Fibroblast of skin of left quadriceps (primary cell): ENCODE data around the gene CARMIL1.

ENCODE experiments used
- DNase-seq, 2 experiments: peaks; one replicate each; pipeline ENCODE4 v3.0.0-alpha.2; 2013; ENCODE audit warnings: low read depth in 2 of 2

The CARMIL1 gene

GRCh38 chr6:25278914-25279747, at the start of gene CARMIL1:
Gene CARMIL1, plus strand, starts transcription at chr6:25279374. Its CDS starts 422 bp downstream, at chr6:25279796.
- DNase-seq, result peak; percentile 42 to 54

DNA sequence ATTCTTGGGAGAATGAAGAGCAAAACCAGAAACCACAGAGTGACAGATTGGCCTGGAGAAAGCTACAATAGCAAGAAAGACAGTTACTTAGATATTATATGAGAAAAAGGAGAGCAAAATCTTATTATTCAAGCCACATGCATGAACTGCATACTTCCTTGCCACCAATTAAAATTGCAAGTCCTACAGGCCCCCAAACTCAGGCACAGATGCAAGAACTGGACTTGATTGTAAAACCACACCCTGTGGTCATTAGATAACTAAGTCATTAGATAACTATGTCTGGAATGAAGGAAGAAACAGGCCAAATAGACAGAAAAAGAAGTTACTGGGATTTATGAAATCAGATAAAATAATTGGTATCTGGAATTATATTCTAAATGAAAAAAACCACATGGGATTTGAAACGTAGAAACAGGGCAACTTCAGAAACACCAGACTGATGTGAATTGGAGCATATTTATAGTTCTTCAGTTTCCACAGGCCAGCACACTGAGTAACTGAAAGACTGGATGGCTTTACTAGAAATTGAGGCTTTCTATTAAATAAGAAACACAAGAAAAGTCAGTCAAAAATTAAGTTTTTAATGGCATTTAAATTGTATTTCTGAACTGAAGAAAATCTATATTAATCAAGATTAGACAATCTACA, 49.4 kb upstream of the CARMIL1 start:
- DNase-seq, result peak; percentile 85 to 87

DNA sequence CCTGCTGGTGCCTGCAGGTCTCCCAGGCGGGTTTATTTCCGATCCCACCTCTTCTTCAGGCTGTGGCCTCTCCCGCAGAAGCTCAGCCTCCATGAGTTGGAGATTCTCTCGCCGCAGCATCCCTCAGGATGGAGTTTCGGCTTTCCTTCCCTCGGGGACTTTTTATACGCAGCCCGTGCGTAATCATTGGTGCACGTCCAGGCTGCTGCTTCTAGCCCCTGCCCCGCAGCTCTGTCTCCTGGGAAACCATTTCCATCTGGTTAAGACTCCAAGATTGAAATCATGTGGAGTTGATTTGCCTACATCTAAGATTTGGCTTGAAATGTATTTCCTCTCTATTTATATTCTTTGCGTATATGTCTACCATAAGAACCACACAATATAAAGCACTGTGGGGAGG, 46.7 kb upstream of the CARMIL1 start:
- peak; percentile 94 for DNase-seq

DNA sequence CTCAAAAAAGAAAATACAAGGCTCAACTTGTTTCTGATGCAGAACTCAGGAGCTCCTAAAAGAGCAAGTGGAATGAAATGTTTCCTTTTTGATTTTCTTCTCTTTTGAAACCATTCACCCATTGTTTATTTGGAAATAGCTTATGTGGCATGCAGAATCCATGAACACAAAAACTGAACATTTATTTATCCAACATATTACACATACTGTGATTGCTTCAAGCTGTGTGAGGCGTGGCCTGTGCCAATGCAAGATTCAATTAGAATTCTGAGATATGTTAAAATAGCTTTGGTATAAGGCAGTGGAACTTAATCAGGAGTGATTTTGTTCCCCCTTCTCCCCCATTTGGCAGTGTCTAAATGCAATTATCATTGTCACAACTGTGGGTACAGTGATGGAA, 45.9 kb upstream of the CARMIL1 start:
- DNase-seq, result no peak

- peak; percentile 26 to 30 for DNase-seq
These were observed 41.6 kb upstream of the CARMIL1 start for GRCh38 chr6:25237579-25237978.

DNA sequence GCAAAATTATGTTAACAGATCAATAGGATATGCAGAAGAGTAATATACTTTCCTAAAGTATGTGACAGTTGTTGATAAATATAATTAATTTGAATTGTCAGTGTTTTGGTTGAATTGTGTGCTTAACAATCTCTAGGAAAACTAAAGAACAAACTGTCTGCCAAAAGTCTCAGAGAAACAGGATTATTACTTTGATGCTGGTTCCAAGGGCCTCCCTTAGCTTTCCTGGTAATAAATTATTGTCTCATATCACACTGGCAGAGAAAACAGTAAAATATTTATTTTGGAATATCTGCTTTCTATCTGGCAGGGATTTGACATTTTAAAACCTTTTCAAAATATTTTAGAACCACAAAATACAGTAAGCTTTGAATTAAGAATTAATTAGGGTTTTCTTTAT, 40.1 kb upstream of the CARMIL1 start:
- no peak for DNase-seq

DNA sequence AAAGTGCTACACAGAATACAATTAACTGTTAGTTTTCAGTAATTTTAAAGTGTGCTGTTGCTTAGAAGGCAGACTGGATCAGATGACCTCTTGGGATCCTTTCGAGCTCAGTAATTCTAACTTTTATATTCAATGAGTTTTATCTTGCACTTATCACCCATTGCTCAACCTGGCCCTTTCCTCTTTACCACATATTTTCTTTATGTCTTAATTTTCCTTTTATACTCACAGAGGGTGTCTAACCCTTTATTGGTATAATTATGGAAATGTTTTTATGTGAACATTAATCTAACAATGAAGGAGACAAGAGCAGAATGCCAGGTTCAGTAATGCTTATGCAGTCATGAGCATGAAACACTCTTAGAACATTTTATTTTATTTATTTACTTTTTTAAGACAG, 39.7 kb upstream of the CARMIL1 start:
- no peak for DNase-seq

- DNase-seq, result no peak
These were observed 36.6 kb upstream of the CARMIL1 start for GRCh38 chr6:25242567-25242966.

DNA sequence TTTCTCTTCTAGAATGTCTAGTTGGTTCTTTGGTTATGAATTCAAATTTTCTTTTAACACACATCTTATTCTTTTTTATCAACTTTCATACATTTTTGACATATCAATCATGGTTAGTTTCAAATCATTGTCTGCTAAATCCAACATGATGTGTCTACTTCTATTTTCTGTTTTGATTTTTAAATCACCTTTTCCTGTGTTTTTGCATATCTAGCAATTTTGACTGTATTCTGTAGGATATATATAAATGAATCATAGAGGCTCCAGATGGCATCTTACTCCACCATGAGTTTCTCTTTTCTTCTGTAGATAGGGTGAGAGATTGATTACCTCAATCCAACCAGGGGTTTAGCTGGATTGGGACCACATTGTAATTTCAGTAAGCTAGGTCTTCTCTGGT, 34.3 kb upstream of the CARMIL1 start:
- DNase-seq, result no peak

DNA sequence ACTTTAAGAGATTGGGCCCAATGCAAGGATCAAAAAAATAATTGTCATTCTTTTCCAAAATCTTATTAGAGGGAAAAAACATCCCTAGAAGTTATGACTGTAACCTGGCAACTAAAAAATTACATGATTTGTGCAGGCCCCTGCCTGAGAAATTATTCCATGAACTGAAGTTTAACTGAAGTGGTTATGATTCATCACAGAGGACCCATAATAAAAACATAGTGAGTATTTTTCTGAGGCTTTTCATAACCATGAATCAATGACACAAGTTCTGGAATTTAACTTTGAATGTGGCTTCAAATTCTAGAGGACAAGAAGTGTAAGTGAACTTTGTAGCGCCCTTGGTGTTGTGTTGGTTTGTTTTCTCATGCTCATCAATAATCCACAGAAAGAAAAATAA, 31.1 kb upstream of the CARMIL1 start:
- DNase-seq, result peak in 1 of 2 experiments; percentile 51

GRCh38 chr6:25249133-25249532, 30.0 kb upstream of the CARMIL1 start:
- DNase-seq, result no peak

DNA sequence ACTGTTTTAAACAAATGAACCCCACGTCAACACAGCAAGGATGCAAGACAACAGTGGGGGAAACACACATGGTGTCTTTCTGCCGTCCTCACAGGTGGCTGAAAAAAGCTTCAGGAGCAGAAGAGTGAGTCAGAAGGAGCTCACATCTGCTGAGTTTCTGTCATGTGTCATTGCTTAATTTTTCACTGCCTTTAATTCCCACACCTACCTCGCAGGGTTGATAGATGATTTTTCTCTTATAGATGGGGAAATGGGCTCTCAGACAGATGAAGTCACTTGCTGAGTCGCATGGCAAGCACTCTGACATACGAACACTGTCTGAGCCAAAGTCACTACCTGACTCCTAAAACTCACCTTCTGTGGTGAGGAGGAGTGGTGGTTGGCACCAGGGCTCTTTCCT, 28.3 kb upstream of the CARMIL1 start:
- no peak for DNase-seq

DNA sequence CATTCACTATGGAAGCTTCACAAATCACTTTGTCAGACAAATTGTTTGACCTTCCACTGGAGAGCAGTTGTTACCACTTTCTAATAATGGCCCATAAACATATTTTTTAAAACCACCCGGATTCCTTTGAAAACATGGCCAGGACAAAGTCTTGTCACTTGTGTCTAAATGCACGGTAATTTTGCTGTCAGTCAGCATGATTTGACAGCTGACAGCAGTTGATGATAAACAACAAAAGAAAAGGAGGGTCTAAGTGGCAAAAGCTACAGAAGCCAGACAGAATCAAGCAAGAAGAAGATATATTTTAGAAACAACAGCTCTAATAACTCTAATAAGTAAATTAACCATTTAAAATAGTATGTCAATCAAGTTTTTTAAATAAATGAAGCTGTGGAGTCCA, 27.7 kb upstream of the CARMIL1 start:
- no peak for DNase-seq

DNA sequence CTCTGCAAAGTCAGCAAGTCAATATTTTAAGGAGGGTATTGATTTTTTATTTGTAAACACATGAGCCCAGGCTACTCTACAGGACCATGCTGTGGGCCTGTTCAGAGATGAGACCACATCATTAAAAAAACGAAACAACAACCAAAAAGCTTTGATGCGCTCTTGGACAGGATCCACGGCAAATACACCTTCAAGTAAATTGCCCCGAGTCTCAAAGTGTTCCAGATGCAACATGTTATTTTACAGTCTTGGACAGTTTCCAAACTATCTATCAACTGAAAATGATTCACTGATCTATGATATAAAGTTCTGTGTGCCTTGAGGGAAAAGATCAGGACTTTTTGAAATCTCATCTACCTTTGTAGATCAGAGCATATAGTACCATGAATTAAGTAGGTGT, 25.8 kb upstream of the CARMIL1 start:
- DNase-seq, result no peak

DNA sequence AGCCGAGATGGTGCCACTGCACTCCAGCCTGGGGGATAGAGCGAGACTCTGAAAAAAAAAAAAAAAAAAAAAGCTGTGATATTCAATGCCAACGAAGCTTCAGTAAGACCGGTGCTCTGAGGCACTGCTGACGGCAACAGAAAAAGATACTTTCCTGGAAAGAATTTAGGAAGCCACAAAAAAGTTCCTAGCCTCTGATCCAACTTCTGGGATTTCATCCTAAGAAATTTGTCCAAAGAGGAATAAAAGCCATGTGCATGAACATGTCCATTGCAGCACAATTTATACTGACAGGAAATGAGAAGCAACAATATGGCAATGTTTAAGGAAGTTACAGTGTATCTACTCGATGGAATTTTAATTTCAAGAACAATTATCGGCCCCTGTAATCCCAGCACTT, 24.5 kb upstream of the CARMIL1 start:
- no peak for DNase-seq

DNA sequence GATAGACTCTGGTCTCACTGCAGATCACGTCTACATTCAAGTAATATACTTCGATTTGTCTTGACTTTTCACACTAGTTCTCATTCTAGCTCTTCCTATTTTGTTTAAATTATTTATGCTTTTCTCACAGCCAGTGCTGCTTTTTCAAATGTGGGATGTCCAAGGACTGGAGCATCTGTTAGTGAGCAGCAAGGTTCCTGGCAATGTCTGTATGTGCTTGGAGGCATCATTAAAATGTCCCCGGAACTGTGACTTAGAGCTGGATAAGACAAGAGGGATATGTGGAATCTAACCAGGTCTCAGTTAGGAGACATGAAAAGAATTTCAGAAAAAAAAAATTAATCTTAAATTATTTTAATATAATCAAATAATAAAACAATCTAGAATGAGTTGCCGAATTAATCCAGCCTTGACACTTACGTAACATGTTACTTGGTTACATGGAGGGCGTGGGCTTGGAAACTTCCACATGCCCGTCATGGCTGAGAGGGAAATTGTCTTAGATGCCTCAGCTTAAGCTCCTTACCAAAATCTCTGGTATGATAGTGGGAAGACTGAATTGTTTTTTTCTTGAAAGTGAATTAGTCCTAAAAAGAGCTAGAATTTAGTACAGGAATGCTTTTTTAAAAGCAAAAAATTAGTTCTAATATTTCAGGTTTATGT, 21.4 kb upstream of the CARMIL1 start:
- no peak for DNase-seq

GRCh38 chr6:25259756-25260155, 19.4 kb upstream of the CARMIL1 start:
- DNase-seq, result no peak

GRCh38 chr6:25263657-25264056, 15.5 kb upstream of the CARMIL1 start:
- DNase-seq, result peak; percentile 84 to 86

- peak in 1 of 2 experiments; percentile 38 for DNase-seq
These were observed 12.6 kb upstream of the CARMIL1 start for GRCh38 chr6:25266456-25267100.

DNA sequence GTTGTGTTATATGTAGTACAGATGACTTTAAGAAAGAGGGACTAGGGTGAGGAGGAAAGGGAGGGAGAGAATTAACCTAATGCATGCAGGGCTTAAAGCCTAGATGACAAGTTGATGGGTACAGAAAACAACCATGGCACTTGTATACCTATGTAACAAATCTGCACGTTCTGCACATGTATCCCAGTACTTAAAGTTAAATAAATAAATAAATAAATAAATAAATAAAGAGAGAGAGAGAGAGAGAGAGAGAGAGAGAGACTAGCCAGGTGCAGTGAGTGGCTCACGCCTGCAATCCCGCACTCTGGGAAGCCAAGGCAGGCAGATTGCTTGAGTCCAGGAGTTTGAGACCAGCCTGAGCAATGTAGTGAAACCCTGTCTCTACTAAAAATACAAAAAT, 11.5 kb upstream of the CARMIL1 start:
- DNase-seq, result no peak

- no peak for DNase-seq
These were observed 8.6 kb upstream of the CARMIL1 start for GRCh38 chr6:25270559-25270958.

DNA sequence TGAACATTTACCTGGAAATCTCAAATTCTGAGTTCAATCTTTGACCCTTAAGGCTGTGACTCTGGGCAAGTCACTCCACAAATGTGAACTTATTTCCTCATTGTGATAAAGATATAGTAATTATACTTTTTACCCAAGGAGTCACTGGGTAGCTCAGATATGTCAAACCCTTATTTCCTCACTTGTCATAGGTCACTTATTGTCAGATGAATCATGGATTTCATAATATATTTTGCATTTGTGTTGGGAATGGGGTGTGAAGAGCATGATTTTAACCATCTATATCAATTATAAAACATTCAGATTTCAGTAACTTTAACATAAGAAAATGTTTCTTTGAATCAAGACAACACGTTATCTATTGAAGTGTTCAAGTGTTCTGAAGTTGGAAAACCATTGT, 3.7 kb upstream of the CARMIL1 start:
- no peak for DNase-seq
